Fibroblast of skin of left quadriceps (primary cell): ENCODE data around the gene WNT1.

Experiments used
- DNase-seq, 2 experiments: peaks; one replicate each; pipeline ENCODE4 v3.0.0-alpha.2; 2013; ENCODE audit warnings: low read depth in 2 of 2

Gene WNT1

GRCh38 chr12:49000346-49000745 is 22.2 kb downstream of the WNT1 start:
- no peak for DNase-seq

- no peak for DNase-seq
Observed at GRCh38 chr12:49008943-49009342, 30.8 kb downstream of the WNT1 start.

GRCh38 chr12:49010092-49010668 is 32.1 kb downstream of the WNT1 start:
- no peak for DNase-seq

- DNase-seq: no peak
Observed at GRCh38 chr12:49012739-49013138, 34.6 kb downstream of the WNT1 start.

GRCh38 chr12:49013428-49013827 is 35.3 kb downstream of the WNT1 start:
- no peak for DNase-seq

- no peak for DNase-seq
Observed at GRCh38 chr12:49014547-49014946, 36.4 kb downstream of the WNT1 start.

- DNase-seq: no peak
Observed at GRCh38 chr12:49015196-49015595, 37.1 kb downstream of the WNT1 start.

GRCh38 chr12:49017891-49018260 is 39.8 kb downstream of the WNT1 start:
- no peak for DNase-seq

GRCh38 chr12:49018261-49019119 is 40.4 kb downstream of the WNT1 start, which contains the start of gene PRKAG1:
Gene PRKAG1, minus strand, starts transcription at chr12:49018776. Its CDS starts 36 bp downstream, at chr12:49018740.
- DNase-seq: peak; percentile 93 to 94

GRCh38 chr12:49019120-49019430 is 41.0 kb downstream of the WNT1 start:
- DNase-seq: no peak

- DNase-seq: no peak
Observed at GRCh38 chr12:49019443-49020324, 41.6 kb downstream of the WNT1 start.

GRCh38 chr12:49020441-49020840 is 42.3 kb downstream of the WNT1 start:
- DNase-seq: no peak

GRCh38 chr12:49021292-49021915 is 43.3 kb downstream of the WNT1 start:
- DNase-seq: no peak

GRCh38 chr12:49022558-49023178 is 44.5 kb downstream of the WNT1 start:
- no peak for DNase-seq

GRCh38 chr12:49023812-49024211 is 45.7 kb downstream of the WNT1 start:
- no peak for DNase-seq

- DNase-seq: no peak
Observed at GRCh38 chr12:49024543-49024942, 46.4 kb downstream of the WNT1 start.

- no peak for DNase-seq
Observed at GRCh38 chr12:49025463-49025862, 47.3 kb downstream of the WNT1 start.

GRCh38 chr12:49026101-49026500 is 48.0 kb downstream of the WNT1 start:
- no peak for DNase-seq

GRCh38 chr12:49026678-49027480 is 48.8 kb downstream of the WNT1 start:
- DNase-seq: no peak

GRCh38 chr12:49027846-49028555 is 49.9 kb downstream of the WNT1 start:
- no peak for DNase-seq
